Activated T-helper 17 cell treated with anti-CD3 and anti-CD28 coated beads, Interleukin-2, amount 50 U/mL, for 72 hours (primary cell): ENCODE data around the gene ZBTB46. TPM values are rescaled to one million over a fixed set of nuclear protein-coding genes. Genes with fewer than 3 reads are reported as not detected.

Experiments used
- ATAC-seq: fragments of 150-1000 bp; cut with Tn5 transposase; replicated peaks from 2 replicates; pipeline ENCODE4 v1.10.0; 2021; ENCODE audit warnings: mild to moderate bottlenecking, moderate library complexity
- H3K27ac Mint-ChIP-seq: one replicate; pipeline ENCODE4 v1.8.0; 2022; ENCODE audit warnings: mixed read lengths
- H3K27me3 Mint-ChIP-seq: one replicate; pipeline ENCODE4 v1.8.0; 2022; ENCODE audit warnings: mixed read lengths
- H3K36me3 Mint-ChIP-seq: one replicate; pipeline ENCODE4 v1.8.0; 2022; ENCODE audit warnings: low read depth, mild to moderate bottlenecking, mixed read lengths
- H3K4me1 Mint-ChIP-seq: one replicate; pipeline ENCODE4 v1.8.0; 2022; ENCODE audit warnings: mixed read lengths
- H3K4me3 Mint-ChIP-seq: one replicate; pipeline ENCODE4 v1.8.0; 2022; ENCODE audit warnings: mild to moderate bottlenecking, mixed read lengths
- H3K9me3 Mint-ChIP-seq: one replicate; pipeline ENCODE4 v1.8.0; 2022; ENCODE audit warnings: mixed read lengths
- total RNA-seq, 2 donors: library from RNA; stranded (reverse); gene quantifications; one replicate each; pipeline ENCODE4 v1.2.3, GENCODE V29; 2022

The ZBTB46 gene
- total RNA-seq, 2 donors from 2014 or later, result 0.54 to 6.2 TPM

GRCh38 chr20:63743210-63743970 lies 87.7 kb downstream of the ZBTB46 start:
- H3K9me3 Mint-ChIP-seq, result no peaks in the 10 kb centered on the region
- H3K27ac Mint-ChIP-seq, result no peak overlapping the region
- H3K27me3 Mint-ChIP-seq, result no peaks in the 10 kb centered on the region
- no peak for ATAC-seq
- H3K4me3 Mint-ChIP-seq, result no peak overlapping the region
- no peaks in the 10 kb centered on the region for H3K36me3 Mint-ChIP-seq
- H3K4me1 Mint-ChIP-seq, result no peaks in the 10 kb centered on the region

DNA sequence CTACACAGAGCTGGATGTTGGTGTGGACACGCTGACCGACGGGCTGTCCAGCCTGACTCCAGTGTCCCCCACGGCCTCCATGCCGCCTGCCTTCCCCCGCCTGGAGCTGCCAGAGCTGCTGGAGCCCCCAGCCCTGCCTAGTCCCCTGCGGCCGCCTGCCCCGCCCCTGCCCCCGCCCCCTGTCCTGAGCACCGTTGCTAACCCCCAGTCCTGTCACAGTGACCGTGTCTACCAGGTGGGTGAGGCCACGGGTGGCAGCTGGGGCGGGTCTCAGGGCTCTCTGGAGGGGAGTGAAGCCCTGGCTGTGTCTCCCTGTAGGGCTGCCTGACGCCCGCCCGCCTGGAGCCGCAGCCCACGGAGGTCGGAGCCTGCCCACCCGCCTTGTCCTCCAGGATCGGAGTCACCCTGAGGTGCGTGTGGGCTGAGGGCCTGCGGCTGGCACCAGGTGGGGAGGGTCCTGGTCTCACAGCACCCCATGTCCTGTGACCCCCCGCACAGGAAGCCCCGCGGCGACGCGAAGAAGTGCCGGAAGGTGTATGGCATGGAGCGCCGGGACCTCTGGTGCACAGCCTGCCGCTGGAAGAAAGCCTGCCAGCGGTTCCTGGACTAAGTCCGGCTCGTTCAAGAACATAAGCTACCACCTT lies 88.6 kb downstream of the ZBTB46 start:
- no peaks in the 10 kb centered on the region for H3K27me3 Mint-ChIP-seq
- H3K4me3 Mint-ChIP-seq, result no peak overlapping the region
- ATAC-seq, result no peak
- H3K36me3 Mint-ChIP-seq, result no peaks in the 10 kb centered on the region
- H3K9me3 Mint-ChIP-seq, result no peaks in the 10 kb centered on the region
- no peaks in the 10 kb centered on the region for H3K4me1 Mint-ChIP-seq
- no peak overlapping the region for H3K27ac Mint-ChIP-seq

DNA sequence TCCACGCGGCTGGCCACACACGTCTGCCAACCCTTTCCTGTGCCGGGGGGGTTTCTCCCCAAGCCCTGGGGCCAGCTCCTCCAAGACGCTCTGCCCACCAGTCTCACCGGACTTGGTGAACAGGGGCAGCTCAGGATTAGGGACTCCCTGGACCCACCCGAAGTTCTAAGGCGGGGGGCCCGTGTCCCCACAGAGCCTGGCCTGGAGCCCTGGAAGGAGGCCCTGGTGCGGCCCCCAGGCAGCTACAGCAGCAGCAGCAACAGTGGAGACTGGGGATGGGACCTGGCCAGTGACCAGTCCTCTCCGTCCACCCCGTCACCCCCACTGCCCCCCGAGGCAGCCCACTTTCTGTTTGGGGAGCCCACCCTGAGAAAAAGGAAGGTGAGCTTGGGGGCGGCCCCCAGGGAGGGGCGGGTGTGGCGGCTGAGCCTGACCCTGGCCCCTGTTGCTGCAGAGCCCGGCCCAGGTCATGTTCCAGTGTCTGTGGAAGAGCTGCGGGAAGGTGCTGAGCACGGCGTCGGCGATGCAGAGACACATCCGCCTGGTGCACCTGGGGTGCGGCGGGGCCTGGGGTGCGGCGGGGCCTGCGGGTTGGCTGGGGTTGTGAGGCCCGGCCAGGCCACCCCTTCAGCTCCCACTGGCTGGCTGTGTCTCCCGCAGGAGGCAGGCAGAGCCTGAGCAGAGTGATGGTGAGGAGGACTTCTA lies 89.2 kb downstream of the ZBTB46 start:
- no peaks in the 10 kb centered on the region for H3K27me3 Mint-ChIP-seq
- H3K36me3 Mint-ChIP-seq, result no peaks in the 10 kb centered on the region
- ATAC-seq, result no peak
- no peaks in the 10 kb centered on the region for H3K4me1 Mint-ChIP-seq
- H3K4me3 Mint-ChIP-seq, result peak overlapping the region; percentile 34
- H3K9me3 Mint-ChIP-seq, result no peaks in the 10 kb centered on the region
- H3K27ac Mint-ChIP-seq, result no peak overlapping the region

DNA sequence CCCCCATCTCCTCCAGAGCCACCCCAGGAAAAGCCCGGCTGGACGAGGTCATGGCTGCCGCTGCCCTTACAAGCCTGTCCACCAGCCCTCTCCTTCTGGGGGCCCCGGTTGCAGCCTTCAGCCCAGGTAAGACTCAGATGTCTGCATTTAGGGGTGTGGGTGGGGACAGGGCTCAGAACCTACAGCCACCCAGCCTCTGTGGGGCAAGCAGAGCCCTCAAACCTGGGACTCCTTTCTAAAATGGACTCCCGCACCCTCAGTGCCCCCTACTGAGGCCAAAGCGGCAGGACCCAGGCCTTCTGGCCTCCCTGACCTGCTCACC lies 89.7 kb downstream of the ZBTB46 start:
- no peaks in the 10 kb centered on the region for H3K36me3 Mint-ChIP-seq
- no peaks in the 10 kb centered on the region for H3K27me3 Mint-ChIP-seq
- ATAC-seq, result no peak
- no peaks in the 10 kb centered on the region for H3K4me1 Mint-ChIP-seq
- peak overlapping the region; percentile 34 for H3K4me3 Mint-ChIP-seq
- no peak overlapping the region for H3K27ac Mint-ChIP-seq
- no peaks in the 10 kb centered on the region for H3K9me3 Mint-ChIP-seq

DNA sequence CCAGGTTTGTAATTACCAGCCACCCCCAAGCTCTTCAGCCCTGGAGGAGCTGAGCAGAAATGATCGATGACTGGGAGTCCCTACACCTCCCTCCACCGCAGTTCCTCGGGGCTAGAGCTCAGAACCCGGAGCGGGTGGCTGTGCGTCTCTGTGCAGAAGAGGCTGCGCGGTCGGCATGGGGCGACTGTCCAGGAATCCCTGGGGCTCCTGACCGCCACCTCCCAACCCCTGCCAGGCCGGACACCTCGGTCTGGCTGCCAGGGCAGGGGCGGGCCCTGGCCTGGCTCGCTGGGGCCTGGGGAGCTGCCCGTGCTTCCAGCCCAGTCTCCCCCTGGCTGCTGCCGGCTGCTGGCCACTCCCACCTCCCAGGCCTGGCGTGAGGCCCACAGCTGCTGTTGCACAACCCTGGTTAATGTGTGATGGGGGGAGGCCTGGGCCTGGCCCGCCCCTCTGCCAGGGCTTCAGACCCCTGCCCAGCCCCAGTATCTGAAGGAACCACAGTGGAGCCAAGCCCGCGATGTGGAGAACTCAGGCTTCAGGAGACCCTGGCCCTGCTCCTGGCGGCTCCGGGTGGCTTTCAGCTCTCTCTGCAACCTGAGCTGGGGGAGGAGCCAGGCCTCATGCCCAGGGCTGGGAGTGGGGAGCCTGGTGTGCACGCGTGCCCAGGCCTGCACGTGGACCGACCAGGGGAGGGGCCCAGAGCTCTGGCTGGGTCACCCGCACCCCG lies 90.3 kb downstream of the ZBTB46 start:
- no peak overlapping the region for H3K27ac Mint-ChIP-seq
- peak overlapping the region; percentile 34 for H3K4me3 Mint-ChIP-seq
- no peaks in the 10 kb centered on the region for H3K27me3 Mint-ChIP-seq
- no peaks in the 10 kb centered on the region for H3K9me3 Mint-ChIP-seq
- H3K4me1 Mint-ChIP-seq, result peaks cover 5% of the 10 kb centered on the region
- ATAC-seq, result peak; percentile 1
- peaks cover 5% of the 10 kb centered on the region for H3K36me3 Mint-ChIP-seq

DNA sequence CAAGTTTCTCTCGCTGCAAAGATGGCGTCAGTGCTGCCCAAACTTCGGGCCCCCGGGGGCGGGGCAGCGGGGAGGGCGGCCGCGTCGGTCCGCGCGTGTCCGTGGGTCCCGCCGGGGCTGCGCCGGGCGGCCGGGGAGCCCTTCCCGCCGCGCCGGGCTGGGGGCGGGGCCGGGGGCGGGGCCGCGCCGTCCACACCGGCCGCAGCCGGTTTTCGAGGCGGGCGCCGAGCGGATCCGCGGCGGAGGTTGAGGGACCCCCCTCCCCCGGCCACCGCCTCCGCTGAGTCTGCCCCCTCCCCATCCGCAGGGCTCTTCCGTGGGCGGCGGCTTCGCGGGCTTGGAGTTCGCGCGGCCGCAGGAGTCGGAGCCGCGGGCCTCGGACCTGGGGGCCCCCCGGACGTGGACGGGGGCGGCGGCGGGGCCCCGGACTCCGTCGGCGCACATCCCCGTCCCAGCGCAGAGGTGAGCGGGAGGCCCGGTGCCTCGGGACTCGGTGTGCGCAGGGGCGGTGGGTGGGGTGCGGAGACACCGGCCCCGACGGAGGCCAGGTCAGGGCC lies 90.9 kb downstream of the ZBTB46 start:
- ATAC-seq, result peak; percentile 22
- no peaks in the 10 kb centered on the region for H3K27me3 Mint-ChIP-seq
- H3K4me3 Mint-ChIP-seq, result no peak overlapping the region
- no peak overlapping the region for H3K27ac Mint-ChIP-seq
- no peaks in the 10 kb centered on the region for H3K9me3 Mint-ChIP-seq
- peaks cover 5% of the 10 kb centered on the region for H3K4me1 Mint-ChIP-seq
- H3K36me3 Mint-ChIP-seq, result peaks cover 6% of the 10 kb centered on the region

- Mint-ChIP-seq H3K27me3 (no peaks in the 10 kb centered on the region), H3K4me1 (peaks cover 5% of the 10 kb centered on the region), H3K36me3 (peaks cover 6% of the 10 kb centered on the region), H3K27ac (no peak within 1 kb of the TSS), H3K9me3 (no peaks in the 10 kb centered on the region), H3K4me3 (peak within 1 kb of the TSS; percentile 37)
- ATAC-seq, result peak; percentile 78
Measured at GRCh38 chr20:63739130-63740069, 91.7 kb downstream of the ZBTB46 start, which contains the start of gene SLC2A4RG. Gene SLC2A4RG, plus strand, starts transcription at chr20:63739776. Its CDS starts 137 bp downstream, at chr20:63739913.

GRCh38 chr20:63738687-63739129 lies 92.4 kb downstream of the ZBTB46 start:
- Mint-ChIP-seq H3K4me1 (peaks cover 10% of the 10 kb centered on the region), H3K27me3 (no peaks in the 10 kb centered on the region), H3K4me3 (peak overlapping the region; percentile 37), H3K36me3 (peaks cover 10% of the 10 kb centered on the region), H3K27ac (no peak overlapping the region), H3K9me3 (no peaks in the 10 kb centered on the region)
- ATAC-seq, result peak; percentile 7

DNA sequence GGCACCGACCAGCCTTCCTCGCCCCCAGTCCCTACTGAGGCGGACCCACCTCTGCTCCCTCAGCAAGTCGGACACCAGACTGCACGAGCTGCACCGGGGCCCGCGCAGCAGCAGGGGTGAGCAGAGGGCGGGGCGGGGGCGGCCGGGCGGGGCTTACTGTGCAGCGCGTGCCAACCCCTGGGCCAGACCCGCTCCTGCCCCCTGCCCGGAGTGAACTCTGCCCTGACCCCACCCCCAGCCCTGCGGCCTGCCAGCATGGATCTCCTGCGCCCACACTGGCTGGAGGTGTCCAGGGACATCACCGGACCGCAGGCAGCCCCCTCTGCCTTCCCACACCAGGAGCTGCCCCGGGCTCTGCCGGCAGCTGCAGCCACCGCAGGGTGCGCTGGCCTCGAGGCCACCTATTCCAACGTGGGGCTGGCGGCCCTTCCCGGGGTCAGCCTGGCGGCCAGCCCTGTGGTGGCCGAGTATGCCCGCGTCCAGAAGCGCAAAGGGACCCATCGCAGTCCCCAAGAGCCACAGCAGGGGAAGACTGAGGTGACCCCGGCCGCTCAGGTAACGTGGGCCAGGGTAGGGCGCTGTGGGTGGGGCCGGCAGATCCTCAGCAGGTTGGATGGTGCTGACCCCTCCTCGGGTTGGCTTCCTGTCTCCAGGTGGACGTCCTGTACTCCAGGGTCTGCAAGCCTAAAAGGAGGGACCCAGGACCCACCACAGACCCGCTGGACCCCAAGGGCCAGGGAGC lies 92.9 kb downstream of the ZBTB46 start:
- H3K9me3 Mint-ChIP-seq, result no peaks in the 10 kb centered on the region
- peak overlapping the region; percentile 37 for H3K4me3 Mint-ChIP-seq
- no peaks in the 10 kb centered on the region for H3K27me3 Mint-ChIP-seq
- ATAC-seq, result no peak
- H3K36me3 Mint-ChIP-seq, result peaks cover 13% of the 10 kb centered on the region
- no peak overlapping the region for H3K27ac Mint-ChIP-seq
- H3K4me1 Mint-ChIP-seq, result peaks cover 13% of the 10 kb centered on the region

DNA sequence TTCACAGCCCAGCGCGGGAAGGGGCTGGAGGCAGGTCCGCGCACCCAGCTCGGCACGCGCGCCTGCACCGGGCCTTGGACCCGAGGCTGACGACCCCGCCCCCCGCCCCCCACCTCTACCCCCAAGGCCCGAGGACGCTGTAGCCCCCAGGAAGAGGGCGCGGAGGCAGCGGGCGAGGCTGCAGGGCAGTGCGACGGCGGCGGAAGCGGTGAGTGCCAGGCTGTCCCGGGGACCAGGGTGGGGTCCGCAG lies 93.4 kb downstream of the ZBTB46 start:
- no peak for ATAC-seq
- Mint-ChIP-seq H3K36me3 (peaks cover 13% of the 10 kb centered on the region), H3K4me3 (no peak overlapping the region), H3K4me1 (peaks cover 13% of the 10 kb centered on the region), H3K27ac (no peak overlapping the region), H3K9me3 (no peaks in the 10 kb centered on the region), H3K27me3 (no peaks in the 10 kb centered on the region)

DNA sequence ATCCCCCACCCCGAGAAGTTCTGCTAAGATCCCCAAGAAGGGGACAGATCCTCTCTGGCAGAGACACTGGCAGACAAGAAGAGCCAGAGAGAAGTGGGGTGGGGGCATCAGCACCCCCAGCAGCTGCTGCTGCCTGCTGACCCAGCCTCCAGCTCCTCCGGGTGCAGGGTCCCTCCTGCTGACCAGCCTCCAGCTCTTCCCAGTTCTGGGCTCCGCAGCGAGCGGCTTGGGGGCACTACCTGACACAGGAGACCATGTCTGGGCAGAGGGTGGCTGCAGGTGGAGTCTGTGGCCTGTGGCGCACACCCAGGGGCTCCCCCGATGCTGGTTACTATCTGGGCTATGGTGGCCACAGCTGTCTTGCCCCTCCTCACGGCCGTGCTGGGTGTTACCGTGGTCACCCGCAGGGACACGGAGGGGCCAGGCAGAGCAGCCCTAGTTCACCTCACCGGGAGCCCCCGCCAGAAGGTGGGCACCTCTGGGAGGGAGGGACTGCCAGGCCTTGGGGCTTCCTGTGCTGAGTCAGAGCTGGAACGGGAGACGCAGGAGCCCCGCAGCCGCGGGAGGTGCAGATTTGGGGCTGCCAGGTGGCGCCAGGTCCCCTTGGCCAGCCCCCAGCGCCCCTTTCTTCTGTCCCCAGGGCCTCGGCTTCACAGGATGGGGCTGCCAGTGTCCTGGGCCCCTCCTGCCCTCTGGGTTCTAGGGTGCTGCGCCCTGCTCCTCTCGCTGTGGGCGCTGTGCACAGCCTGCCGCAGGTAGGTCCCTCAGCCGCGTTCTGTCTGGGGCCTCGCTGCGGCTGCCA lies 94.0 kb downstream of the ZBTB46 start:
- no peaks in the 10 kb centered on the region for H3K9me3 Mint-ChIP-seq

GRCh38 chr20:63735859-63736718 lies 95.0 kb downstream of the ZBTB46 start, which contains the start of gene LIME1:
Gene LIME1, plus strand, starts transcription at chr20:63736664. Its CDS starts 886 bp downstream, at chr20:63737550.
- Mint-ChIP-seq H3K9me3 (no peaks in the 10 kb centered on the region), H3K27me3 (no peaks in the 10 kb centered on the region), H3K4me3 (peak within 1 kb of the TSS; percentile 66), H3K27ac (peak within 1 kb of the TSS; percentile 49), H3K36me3 (peaks cover 13% of the 10 kb centered on the region), H3K4me1 (peaks cover 13% of the 10 kb centered on the region)
- ATAC-seq, result peak; percentile 15

More for the DNA sequence above, 94.0 kb downstream of the ZBTB46 start:
- ATAC-seq, result peak; percentile 20
- no peaks in the 10 kb centered on the region for H3K27me3 Mint-ChIP-seq
- H3K27ac Mint-ChIP-seq, result peak overlapping the region; percentile 49
- peak overlapping the region; percentile 66 for H3K4me3 Mint-ChIP-seq
- H3K36me3 Mint-ChIP-seq, result peaks cover 13% of the 10 kb centered on the region
- H3K4me1 Mint-ChIP-seq, result peaks cover 13% of the 10 kb centered on the region
